Activated CD8-positive, alpha-beta memory T cell treated with anti-CD3 and anti-CD28 coated beads for 4 hours (primary cell): ENCODE measurements around the gene CPNE7.
"Not testable (repeated sequence)": the region's sequence is repeated elsewhere in the genome, so short reads cannot be mapped to it uniquely, and the experiment has no call there.

Experiments used
- DNase-seq, 2 donors: peaks; one replicate each; pipeline ENCODE4 v3.0.0-alpha.2; 2020; ENCODE audit warnings: low read depth in 2 of 2

CPNE7 gene

GRCh38 chr16:89623511-89624261 lies 48.1 kb downstream of the CPNE7 start:
- no peak for DNase-seq

GRCh38 chr16:89624777-89625761 lies 49.5 kb downstream of the CPNE7 start:
- DNase-seq, result no peak

- no peak for DNase-seq
These were observed 54.5 kb downstream of the CPNE7 start for GRCh38 chr16:89629827-89630610.

- no peak for DNase-seq
These were observed 57.6 kb downstream of the CPNE7 start for GRCh38 chr16:89633064-89633631.

GRCh38 chr16:89634463-89635385 lies 59.2 kb downstream of the CPNE7 start:
- not testable (repeated sequence) for DNase-seq

- DNase-seq, result no peak
These were observed 61.1 kb downstream of the CPNE7 start for GRCh38 chr16:89636663-89637062.

GRCh38 chr16:89637379-89637778 lies 61.8 kb downstream of the CPNE7 start:
- DNase-seq, result no peak

GRCh38 chr16:89638455-89638854 lies 62.9 kb downstream of the CPNE7 start:
- no peak for DNase-seq

GRCh38 chr16:89639385-89639784 lies 63.8 kb downstream of the CPNE7 start:
- no peak for DNase-seq

- DNase-seq, result no peak
These were observed 66.0 kb downstream of the CPNE7 start for GRCh38 chr16:89641458-89642119.

- no peak for DNase-seq
These were observed 67.0 kb downstream of the CPNE7 start for GRCh38 chr16:89642574-89642973.

- no peak for DNase-seq
These were observed 68.3 kb downstream of the CPNE7 start for GRCh38 chr16:89643769-89644300.

- no peak for DNase-seq
These were observed 69.6 kb downstream of the CPNE7 start for GRCh38 chr16:89645122-89645521.

- DNase-seq, result no peak
These were observed 70.7 kb downstream of the CPNE7 start for GRCh38 chr16:89646270-89646669.
